Left ventricle myocardium inferior (tissue), 1 donor: Measurements from ENCODE around the gene CCDC57. TPM values are rescaled to one million over a fixed set of nuclear protein-coding genes. Genes with fewer than 3 reads are reported as not detected.

Experiments used
- DNase-seq: peaks from one replicate; pipeline ENCODE4 v3.0.0-alpha.2; 2020
- H3K27ac ChIP-seq: fragments of 200-600 bp; replicated peaks from 2 replicates; pipeline ENCODE4 v1.8.0; 2021
- H3K27me3 ChIP-seq: fragments of 200-600 bp; 2 replicates; pipeline ENCODE4 v1.8.0; 2021; ENCODE audit warnings: low read depth
- H3K36me3 ChIP-seq: fragments of 200-600 bp; 2 replicates; pipeline ENCODE4 v1.8.0; 2021
- H3K4me1 ChIP-seq: fragments of 200-600 bp; 2 replicates; pipeline ENCODE4 v1.8.0; 2021
- H3K4me3 ChIP-seq: fragments of 200-600 bp; 2 replicates; pipeline ENCODE4 v1.8.0; 2021; ENCODE audit warnings: mild to moderate bottlenecking, moderate library complexity
- H3K9me3 ChIP-seq: fragments of 200-600 bp; replicated peaks from 2 replicates; pipeline ENCODE4 v1.8.0; 2021
- CTCF ChIP-seq: fragments of 200-600 bp; IDR thresholded peaks from 2 replicates; pipeline ENCODE4 v1.8.0; 2021; ENCODE audit warnings: antibody characterized with exemption, mild to moderate bottlenecking, borderline replicate concordance
- intact Hi-C: fragments of 100-400 bp; cut with micrococcal nuclease; formaldehyde crosslinking; loops from one replicate; pipeline ENCODE4 v1.11.0; 2022
- total RNA-seq: library from RNA; stranded (reverse); fragmentation: NEBNext Ultra II Directional; extraction: Animal tissue kit (Norgen Biotek cat#: 25700); gene quantifications from one replicate; pipeline ENCODE4 v1.2.1, GENCODE V29; 2021
- donor health status: DM: no; HTN: yes; CAD: no; lungs with severe emphysema.

The CCDC57 gene
- total RNA-seq, 1 donor from 2014 or later: 8.1 TPM

- DNase-seq: no peak
- H3K4me1 ChIP-seq: peaks cover 57% of the 10 kb centered on the region
- H3K27ac ChIP-seq: peak overlapping the region; percentile 96
- no peak for TF ChIP-seq CTCF
- H3K36me3 ChIP-seq: peaks cover 20% of the 10 kb centered on the region
- intact Hi-C loops: no loop called here
- H3K4me3 ChIP-seq: peak overlapping the region; percentile 80
- H3K9me3 ChIP-seq: no peaks in the 10 kb centered on the region
- H3K27me3 ChIP-seq: no peaks in the 10 kb centered on the region
Measured at GRCh38 chr17:82098939-82099763, 113.5 kb downstream of the CCDC57 start.

- peaks cover 28% of the 10 kb centered on the region for H3K36me3 ChIP-seq
- peak; percentile 96 for DNase-seq
- peaks cover 49% of the 10 kb centered on the region for H3K4me1 ChIP-seq
- intact Hi-C loops: no loop called here
- peak within 1 kb of the TSS; percentile 96 for H3K27ac ChIP-seq
- no peaks in the 10 kb centered on the region for H3K27me3 ChIP-seq
- H3K9me3 ChIP-seq: no peaks in the 10 kb centered on the region
- peak; percentile 59 for TF ChIP-seq CTCF
- peak within 1 kb of the TSS; percentile 80 for H3K4me3 ChIP-seq
Measured at GRCh38 chr17:82098169-82098938, 114.3 kb downstream of the CCDC57 start, which contains the start of gene FASN. Gene FASN, minus strand, starts transcription at chr17:82098236. Its CDS starts 1,791 bp downstream, at chr17:82096445.

GRCh38 chr17:82097919-82098168 is 114.8 kb downstream of the CCDC57 start:
- Histone ChIP-seq H3K36me3 (peaks cover 33% of the 10 kb centered on the region), H3K4me3 (peak overlapping the region; percentile 80), H3K27me3 (no peaks in the 10 kb centered on the region), H3K4me1 (peaks cover 47% of the 10 kb centered on the region), H3K27ac (peak overlapping the region; percentile 96), H3K9me3 (no peaks in the 10 kb centered on the region)
- TF ChIP-seq CTCF: no peak
- intact Hi-C loops: no loop called here
- no peak for DNase-seq

- intact Hi-C loops: no loop called here
Measured at GRCh38 chr17:82097184-82097918, 115.3 kb downstream of the CCDC57 start.

More at GRCh38 chr17:82097184-82097918, 115.3 kb downstream of the CCDC57 start:
- Histone ChIP-seq H3K27me3 (no peaks in the 10 kb centered on the region), H3K27ac (peak overlapping the region; percentile 96), H3K36me3 (peaks cover 38% of the 10 kb centered on the region), H3K4me1 (peaks cover 47% of the 10 kb centered on the region), H3K4me3 (peak overlapping the region; percentile 80), H3K9me3 (no peaks in the 10 kb centered on the region)
- DNase-seq: no peak
- no peak for TF ChIP-seq CTCF
